NT2/D1 (cell line): Measurements from ENCODE around the gene SEMA3B.

ENCODE experiments used
- YY1 ChIP-seq: IDR thresholded peaks from 2 replicates; pipeline ENCODE4 v1.6.1; 2011; ENCODE audit not compliant: insufficient read length, insufficient read depth
- ZNF274 ChIP-seq: IDR thresholded peaks from 2 replicates; pipeline ENCODE4 v1.6.1; 2011; ENCODE audit warnings: mild to moderate bottlenecking, low read depth, low read length

DNA sequence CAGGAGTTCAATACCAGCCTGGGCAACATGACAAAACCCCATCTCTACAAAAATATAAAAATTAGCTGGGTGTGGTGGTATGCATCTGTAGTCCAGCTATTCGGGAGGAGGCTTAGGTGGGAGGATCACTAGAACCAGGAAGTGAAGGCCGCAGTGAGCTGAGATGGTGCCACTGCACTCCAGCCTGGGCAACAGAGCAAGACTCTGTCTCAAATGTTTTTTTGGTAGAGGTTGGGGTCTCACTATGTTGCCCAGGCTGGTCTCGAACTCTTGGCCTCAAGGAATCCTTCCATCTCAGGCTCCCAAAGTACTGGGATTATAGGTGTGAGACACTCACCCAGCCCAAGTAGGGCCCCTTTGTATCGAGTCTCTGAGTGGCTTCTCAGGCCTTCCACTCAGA, 25.1 kb downstream of the SEMA3B start:
- TF ChIP-seq YY1 (no peak), ZNF274 (no peak)
